Stimulated activated memory B cell treated with anti-CD40 and anti-IgM and Interleukin-4, amounts not matched to agents 10 μg/mL and 1 μg/mL and 100 μg/mL, for 72 hours (primary cell): ENCODE results near the gene GYPE.
A peak's percentile ranks its signal among the peaks of the same experiment; 100 is the strongest.
"Not testable (repeated sequence)": the region's sequence is repeated elsewhere in the genome, so short reads cannot be mapped to it uniquely, and the experiment has no call there.

Experiments used
- ATAC-seq: fragments of 150-1000 bp; cut with Tn5 transposase; 2 replicates; pipeline ENCODE4 v1.10.0; 2021
- H3K27ac Mint-ChIP-seq: one replicate; pipeline ENCODE4 v1.8.0; 2022; ENCODE audit warnings: mild to moderate bottlenecking, mixed read lengths
- H3K27me3 Mint-ChIP-seq: one replicate; pipeline ENCODE4 v1.8.0; 2022; ENCODE audit warnings: mixed read lengths
- H3K36me3 Mint-ChIP-seq: one replicate; pipeline ENCODE4 v1.8.0; 2022; ENCODE audit warnings: mixed read lengths
- H3K4me1 Mint-ChIP-seq: one replicate; pipeline ENCODE4 v1.8.0; 2022; ENCODE audit warnings: mixed read lengths
- H3K4me3 Mint-ChIP-seq: one replicate; pipeline ENCODE4 v1.8.0; 2022; ENCODE audit warnings: mild to moderate bottlenecking, moderate library complexity, mixed read lengths
- H3K9me3 Mint-ChIP-seq: one replicate; pipeline ENCODE4 v1.8.0; 2022; ENCODE audit warnings: mixed read lengths

GYPE gene

GRCh38 chr4:143905440-143905839 is at the start of gene GYPE:
TSS of gene GYPE (minus strand) at chr4:143905559. CDS start at chr4:143905507, 52 bp downstream.
- H3K36me3 Mint-ChIP-seq = peaks cover 11% of the 10 kb centered on the region

GRCh38 chr4:143951458-143951972 is 46.2 kb upstream of the GYPE start:
- H3K4me1 Mint-ChIP-seq, H3K27me3 Mint-ChIP-seq, ATAC-seq, H3K27ac Mint-ChIP-seq, H3K4me3 Mint-ChIP-seq, H3K36me3 Mint-ChIP-seq, H3K9me3 Mint-ChIP-seq: not testable (repeated sequence)

More at GRCh38 chr4:143905440-143905839, at the start of gene GYPE:
- H3K9me3 Mint-ChIP-seq, H3K27ac Mint-ChIP-seq, H3K4me3 Mint-ChIP-seq, H3K27me3 Mint-ChIP-seq, ATAC-seq: not testable (repeated sequence)
- H3K4me1 Mint-ChIP-seq = peaks cover 37% of the 10 kb centered on the region

- H3K4me3 Mint-ChIP-seq, H3K27me3 Mint-ChIP-seq, H3K36me3 Mint-ChIP-seq, H3K27ac Mint-ChIP-seq, H3K4me1 Mint-ChIP-seq, ATAC-seq, H3K9me3 Mint-ChIP-seq: not testable (repeated sequence)
Measured at GRCh38 chr4:143950967-143951366, 45.6 kb upstream of the GYPE start.

GRCh38 chr4:143950185-143950584 is 44.8 kb upstream of the GYPE start:
- H3K4me1 Mint-ChIP-seq = not testable (repeated sequence)

GRCh38 chr4:143947493-143947892 is 42.1 kb upstream of the GYPE start:
- H3K27me3 Mint-ChIP-seq, H3K9me3 Mint-ChIP-seq, ATAC-seq, H3K4me3 Mint-ChIP-seq, H3K27ac Mint-ChIP-seq, H3K36me3 Mint-ChIP-seq, H3K4me1 Mint-ChIP-seq: not testable (repeated sequence)

More at GRCh38 chr4:143950185-143950584, 44.8 kb upstream of the GYPE start:
- H3K36me3 Mint-ChIP-seq, H3K27me3 Mint-ChIP-seq, H3K4me3 Mint-ChIP-seq, H3K27ac Mint-ChIP-seq, ATAC-seq, H3K9me3 Mint-ChIP-seq: not testable (repeated sequence)

GRCh38 chr4:143940708-143941107 is 35.3 kb upstream of the GYPE start:
- not testable (repeated sequence) for H3K4me1 Mint-ChIP-seq, H3K36me3 Mint-ChIP-seq, H3K27ac Mint-ChIP-seq, ATAC-seq, H3K4me3 Mint-ChIP-seq, H3K9me3 Mint-ChIP-seq, H3K27me3 Mint-ChIP-seq

- Mint-ChIP-seq H3K27ac (no peak overlapping the region), H3K4me3 (no peak overlapping the region), H3K9me3 (no peaks in the 10 kb centered on the region), H3K36me3 (no peaks in the 10 kb centered on the region), H3K4me1 (no peaks in the 10 kb centered on the region), H3K27me3 (peaks cover 5% of the 10 kb centered on the region)
- no peak for ATAC-seq
Measured at GRCh38 chr4:143939528-143939927, 34.2 kb upstream of the GYPE start.

- not testable (repeated sequence) for H3K27ac Mint-ChIP-seq, H3K9me3 Mint-ChIP-seq, ATAC-seq, H3K4me1 Mint-ChIP-seq, H3K4me3 Mint-ChIP-seq, H3K36me3 Mint-ChIP-seq, H3K27me3 Mint-ChIP-seq
Measured at GRCh38 chr4:143938890-143939289, 33.5 kb upstream of the GYPE start.

GRCh38 chr4:143921181-143921580 is 15.8 kb upstream of the GYPE start:
- peaks cover 4% of the 10 kb centered on the region for H3K9me3 Mint-ChIP-seq
- H3K27ac Mint-ChIP-seq = no peak overlapping the region
- H3K4me1 Mint-ChIP-seq = peaks cover 20% of the 10 kb centered on the region
- ATAC-seq = no peak
- no peaks in the 10 kb centered on the region for H3K36me3 Mint-ChIP-seq
- H3K27me3 Mint-ChIP-seq = no peaks in the 10 kb centered on the region
- H3K4me3 Mint-ChIP-seq = no peak overlapping the region

GRCh38 chr4:143916485-143916884 is 11.1 kb upstream of the GYPE start:
- not testable (repeated sequence) for H3K27ac Mint-ChIP-seq, H3K4me3 Mint-ChIP-seq, H3K27me3 Mint-ChIP-seq, H3K9me3 Mint-ChIP-seq, H3K36me3 Mint-ChIP-seq, ATAC-seq
- peaks cover 23% of the 10 kb centered on the region for H3K4me1 Mint-ChIP-seq

GRCh38 chr4:143912478-143912877 is 7.1 kb upstream of the GYPE start:
- H3K36me3 Mint-ChIP-seq, H3K27me3 Mint-ChIP-seq, H3K9me3 Mint-ChIP-seq: not testable (repeated sequence)
- H3K27ac Mint-ChIP-seq = peak overlapping the region; percentile 95
- ATAC-seq = peak; percentile 62
- peaks cover 31% of the 10 kb centered on the region for H3K4me1 Mint-ChIP-seq
- H3K4me3 Mint-ChIP-seq = peak overlapping the region; percentile 97

GRCh38 chr4:143911528-143912417 is 6.4 kb upstream of the GYPE start:
- H3K27me3 Mint-ChIP-seq, H3K36me3 Mint-ChIP-seq, H3K9me3 Mint-ChIP-seq: not testable (repeated sequence)
- Mint-ChIP-seq H3K27ac (peak overlapping the region; percentile 95), H3K4me1 (peaks cover 35% of the 10 kb centered on the region), H3K4me3 (peak overlapping the region; percentile 97)
- peak; percentile 84 for ATAC-seq

GRCh38 chr4:143910906-143911305 is 5.5 kb upstream of the GYPE start:
- not testable (repeated sequence) for H3K36me3 Mint-ChIP-seq, H3K27me3 Mint-ChIP-seq, H3K9me3 Mint-ChIP-seq, ATAC-seq
- H3K4me1 Mint-ChIP-seq = peaks cover 42% of the 10 kb centered on the region
- H3K27ac Mint-ChIP-seq = peak overlapping the region; percentile 95
- peak overlapping the region; percentile 69 for H3K4me3 Mint-ChIP-seq

- not testable (repeated sequence) for H3K9me3 Mint-ChIP-seq, H3K27ac Mint-ChIP-seq, H3K27me3 Mint-ChIP-seq, H3K36me3 Mint-ChIP-seq, H3K4me3 Mint-ChIP-seq
- peak; percentile 68 for ATAC-seq
- peaks cover 36% of the 10 kb centered on the region for H3K4me1 Mint-ChIP-seq
Measured at GRCh38 chr4:143907811-143908210, 2.5 kb upstream of the GYPE start.

GRCh38 chr4:143904431-143904830 is 928 bp downstream of the GYPE start:
- H3K27me3 Mint-ChIP-seq, H3K4me3 Mint-ChIP-seq, ATAC-seq, H3K9me3 Mint-ChIP-seq, H3K27ac Mint-ChIP-seq: not testable (repeated sequence)
- Mint-ChIP-seq H3K36me3 (peaks cover 11% of the 10 kb centered on the region), H3K4me1 (peaks cover 27% of the 10 kb centered on the region)

- not testable (repeated sequence) for H3K27ac Mint-ChIP-seq, H3K9me3 Mint-ChIP-seq, H3K4me1 Mint-ChIP-seq, H3K4me3 Mint-ChIP-seq, H3K27me3 Mint-ChIP-seq, H3K36me3 Mint-ChIP-seq
- peak; percentile 58 for ATAC-seq
Measured at GRCh38 chr4:143890323-143890722, 15.0 kb downstream of the GYPE start.
